ENCODE data around the gene ZNF283. TPM values are rescaled to one million over a fixed set of nuclear protein-coding genes. Genes with fewer than 3 reads are reported as not detected.
A peak's percentile ranks its signal among the peaks of the same experiment; 100 is the strongest.
"Not testable (repeated sequence)": the region's sequence is repeated elsewhere in the genome, so short reads cannot be mapped to it uniquely, and the experiment has no call there.

Gene ZNF283
- total RNA-seq, 2 donors from 2014 or later: 7.7 to 12.3 TPM

GRCh38 chr19:43789029-43789428, 38.1 kb upstream of the ZNF283 start:
- Mint-ChIP-seq H3K4me1 (peaks cover 7% of the 10 kb centered on the region), H3K27me3 (peaks cover 8% of the 10 kb centered on the region), H3K27ac (no peak overlapping the region), H3K9me3 (no peaks in the 10 kb centered on the region), H3K36me3 (ENCODE audit: low read depth) (peaks cover under 1% of the 10 kb centered on the region), H3K4me3 (no peak overlapping the region)
- no peak for ATAC-seq (replicated peaks)

GRCh38 chr19:43790587-43790986, 36.5 kb upstream of the ZNF283 start:
- Mint-ChIP-seq H3K4me1 (no peaks in the 10 kb centered on the region), H3K4me3 (no peak overlapping the region), H3K9me3 (no peaks in the 10 kb centered on the region), H3K27ac (no peak overlapping the region), H3K36me3 (ENCODE audit: low read depth) (no peaks in the 10 kb centered on the region), H3K27me3 (peaks cover 8% of the 10 kb centered on the region)
- no peak for ATAC-seq (replicated peaks)

GRCh38 chr19:43797118-43797517, 30.0 kb upstream of the ZNF283 start:
- H3K9me3 Mint-ChIP-seq: no peaks in the 10 kb centered on the region
- ATAC-seq (replicated peaks): no peak
- peak overlapping the region; percentile 93 for H3K4me3 Mint-ChIP-seq
- peaks cover 5% of the 10 kb centered on the region for H3K4me1 Mint-ChIP-seq
- H3K36me3 Mint-ChIP-seq (ENCODE audit: low read depth): no peaks in the 10 kb centered on the region
- no peaks in the 10 kb centered on the region for H3K27me3 Mint-ChIP-seq
- H3K27ac Mint-ChIP-seq: no peak overlapping the region

- no peak for ATAC-seq (replicated peaks)
- Mint-ChIP-seq H3K4me1 (peaks cover 5% of the 10 kb centered on the region), H3K27ac (no peak overlapping the region), H3K4me3 (peak overlapping the region; percentile 93), H3K9me3 (no peaks in the 10 kb centered on the region), H3K36me3 (ENCODE audit: low read depth) (no peaks in the 10 kb centered on the region), H3K27me3 (no peaks in the 10 kb centered on the region)
Measured at GRCh38 chr19:43797556-43797955, 29.6 kb upstream of the ZNF283 start.

GRCh38 chr19:43798026-43798545, 29.0 kb upstream of the ZNF283 start:
- H3K36me3 Mint-ChIP-seq (ENCODE audit: low read depth): no peaks in the 10 kb centered on the region
- peak overlapping the region; percentile 93 for H3K4me3 Mint-ChIP-seq
- H3K27me3 Mint-ChIP-seq: no peaks in the 10 kb centered on the region
- peak; percentile 27 for ATAC-seq (replicated peaks)
- H3K4me1 Mint-ChIP-seq: peaks cover 10% of the 10 kb centered on the region
- H3K9me3 Mint-ChIP-seq: no peaks in the 10 kb centered on the region
- H3K27ac Mint-ChIP-seq: peak overlapping the region; percentile 75

- H3K27me3 Mint-ChIP-seq: no peaks in the 10 kb centered on the region
- H3K4me3 Mint-ChIP-seq: peak overlapping the region; percentile 93
- no peaks in the 10 kb centered on the region for H3K36me3 Mint-ChIP-seq (ENCODE audit: low read depth)
- peaks cover 10% of the 10 kb centered on the region for H3K4me1 Mint-ChIP-seq
- H3K27ac Mint-ChIP-seq: peak overlapping the region; percentile 75
- ATAC-seq (replicated peaks): peak; percentile 94
- no peaks in the 10 kb centered on the region for H3K9me3 Mint-ChIP-seq
Measured at GRCh38 chr19:43798546-43799409, 28.3 kb upstream of the ZNF283 start.

- H3K36me3 Mint-ChIP-seq (ENCODE audit: low read depth): no peaks in the 10 kb centered on the region
- H3K27me3 Mint-ChIP-seq: no peaks in the 10 kb centered on the region
- peak overlapping the region; percentile 93 for H3K4me3 Mint-ChIP-seq
- no peaks in the 10 kb centered on the region for H3K9me3 Mint-ChIP-seq
- H3K27ac Mint-ChIP-seq: no peak overlapping the region
- no peak for ATAC-seq (replicated peaks)
- peaks cover 10% of the 10 kb centered on the region for H3K4me1 Mint-ChIP-seq
Measured at GRCh38 chr19:43799502-43800142, 27.5 kb upstream of the ZNF283 start.

GRCh38 chr19:43802216-43802951, 24.7 kb upstream of the ZNF283 start, which contains the start of gene LYPD5:
Gene LYPD5 (minus strand): TSS chr19:43802447. CDS start chr19:43802380, 67 bp downstream.
- Mint-ChIP-seq H3K27me3 (peaks cover 4% of the 10 kb centered on the region), H3K27ac (peak within 1 kb of the TSS; percentile 53), H3K36me3 (ENCODE audit: low read depth) (no peaks in the 10 kb centered on the region), H3K4me1 (peaks cover 10% of the 10 kb centered on the region), H3K9me3 (no peaks in the 10 kb centered on the region), H3K4me3 (no peak within 1 kb of the TSS)
- no peak for ATAC-seq (replicated peaks)

GRCh38 chr19:43804432-43804831, 22.7 kb upstream of the ZNF283 start:
- Mint-ChIP-seq H3K4me3 (no peak overlapping the region), H3K27ac (no peak overlapping the region), H3K9me3 (no peaks in the 10 kb centered on the region), H3K4me1 (peaks cover 5% of the 10 kb centered on the region), H3K36me3 (ENCODE audit: low read depth) (no peaks in the 10 kb centered on the region), H3K27me3 (peaks cover 4% of the 10 kb centered on the region)
- no peak for ATAC-seq (replicated peaks)

GRCh38 chr19:43806401-43806800, 20.7 kb upstream of the ZNF283 start:
- H3K27me3 Mint-ChIP-seq; H3K4me3 Mint-ChIP-seq; H3K4me1 Mint-ChIP-seq; H3K9me3 Mint-ChIP-seq; ATAC-seq (replicated peaks); H3K27ac Mint-ChIP-seq; H3K36me3 Mint-ChIP-seq (ENCODE audit: low read depth): not testable (repeated sequence)

GRCh38 chr19:43806848-43807247, 20.3 kb upstream of the ZNF283 start:
- Mint-ChIP-seq H3K4me1 (peaks cover 12% of the 10 kb centered on the region), H3K27me3 (peaks cover 4% of the 10 kb centered on the region), H3K4me3 (no peak overlapping the region), H3K9me3 (no peaks in the 10 kb centered on the region), H3K27ac (no peak overlapping the region), H3K36me3 (ENCODE audit: low read depth) (no peaks in the 10 kb centered on the region)
- ATAC-seq (replicated peaks): no peak

- ATAC-seq (replicated peaks): no peak
- no peak overlapping the region for H3K4me3 Mint-ChIP-seq
- H3K27me3 Mint-ChIP-seq: peaks cover 4% of the 10 kb centered on the region
- no peaks in the 10 kb centered on the region for H3K36me3 Mint-ChIP-seq (ENCODE audit: low read depth)
- no peak overlapping the region for H3K27ac Mint-ChIP-seq
- H3K9me3 Mint-ChIP-seq: no peaks in the 10 kb centered on the region
- H3K4me1 Mint-ChIP-seq: peaks cover 19% of the 10 kb centered on the region
Measured at GRCh38 chr19:43807651-43808050, 19.5 kb upstream of the ZNF283 start.

GRCh38 chr19:43809762-43810696, 17.1 kb upstream of the ZNF283 start:
- no peak overlapping the region for H3K27ac Mint-ChIP-seq
- H3K9me3 Mint-ChIP-seq: no peaks in the 10 kb centered on the region
- H3K27me3 Mint-ChIP-seq: peaks cover 4% of the 10 kb centered on the region
- peaks cover 15% of the 10 kb centered on the region for H3K4me1 Mint-ChIP-seq
- no peaks in the 10 kb centered on the region for H3K36me3 Mint-ChIP-seq (ENCODE audit: low read depth)
- no peak overlapping the region for H3K4me3 Mint-ChIP-seq
- peak; percentile 56 for ATAC-seq (replicated peaks)
